ENCODE data around the gene CTNNB1. TPM values are rescaled to one million over a fixed set of nuclear protein-coding genes. Genes with fewer than 3 reads are reported as not detected.

Gene CTNNB1
- total RNA-seq, 2 donors from 2014 or later = 317 to 595 TPM

DNA sequence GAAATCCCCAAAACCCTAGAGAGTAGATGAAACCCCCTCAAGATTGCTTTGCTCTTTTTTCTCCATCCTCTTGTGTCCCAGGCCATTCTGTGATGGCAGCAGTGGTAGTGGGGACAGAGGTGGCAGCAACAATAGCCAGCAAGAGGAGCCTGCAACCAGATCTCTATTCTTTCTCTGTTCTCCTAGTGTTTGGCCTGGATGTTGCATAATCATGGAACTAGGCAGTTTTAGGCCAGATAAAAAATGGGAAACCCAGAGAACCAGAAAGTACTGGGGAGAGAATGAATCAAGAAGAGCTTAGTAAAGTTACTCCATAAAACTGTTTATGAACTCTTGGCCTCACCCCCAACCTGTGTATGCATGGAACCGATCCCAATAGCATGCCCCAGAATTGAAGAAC lies 52.3 kb downstream of the CTNNB1 start:
- TF ChIP-seq, protein P1, sequence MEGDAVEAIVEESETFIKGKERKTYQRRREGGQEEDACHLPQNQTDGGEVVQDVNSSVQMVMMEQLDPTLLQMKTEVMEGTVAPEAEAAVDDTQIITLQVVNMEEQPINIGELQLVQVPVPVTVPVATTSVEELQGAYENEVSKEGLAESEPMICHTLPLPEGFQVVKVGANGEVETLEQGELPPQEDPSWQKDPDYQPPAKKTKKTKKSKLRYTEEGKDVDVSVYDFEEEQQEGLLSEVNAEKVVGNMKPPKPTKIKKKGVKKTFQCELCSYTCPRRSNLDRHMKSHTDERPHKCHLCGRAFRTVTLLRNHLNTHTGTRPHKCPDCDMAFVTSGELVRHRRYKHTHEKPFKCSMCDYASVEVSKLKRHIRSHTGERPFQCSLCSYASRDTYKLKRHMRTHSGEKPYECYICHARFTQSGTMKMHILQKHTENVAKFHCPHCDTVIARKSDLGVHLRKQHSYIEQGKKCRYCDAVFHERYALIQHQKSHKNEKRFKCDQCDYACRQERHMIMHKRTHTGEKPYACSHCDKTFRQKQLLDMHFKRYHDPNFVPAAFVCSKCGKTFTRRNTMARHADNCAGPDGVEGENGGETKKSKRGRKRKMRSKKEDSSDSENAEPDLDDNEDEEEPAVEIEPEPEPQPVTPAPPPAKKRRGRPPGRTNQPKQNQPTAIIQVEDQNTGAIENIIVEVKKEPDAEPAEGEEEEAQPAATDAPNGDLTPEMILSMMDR (IDR thresholded peaks at IDR 0.05) = no peak
- DNase-seq (ENCODE audit: low spot score) = no peak
- Histone ChIP-seq H3K36me3 (no peaks in the 10 kb centered on the region), H3K9me3 (no peaks in the 10 kb centered on the region), H3K27ac (no peak overlapping the region), H3K4me3 (no peak overlapping the region), H3K4me1 (ENCODE audit: control insufficient read depth in 1 of 2, low read depth in 2 of 2) (peaks cover 0 to 17% of the 10 kb centered on the region in 2 donors), H3K27me3 (replicated peaks; ENCODE audit: insufficient read depth) (no peaks in the 10 kb centered on the region)
- no peak for ATAC-seq (ENCODE audit: insufficient number of reproducible peaks, low FRiP score, low read depth)

DNA sequence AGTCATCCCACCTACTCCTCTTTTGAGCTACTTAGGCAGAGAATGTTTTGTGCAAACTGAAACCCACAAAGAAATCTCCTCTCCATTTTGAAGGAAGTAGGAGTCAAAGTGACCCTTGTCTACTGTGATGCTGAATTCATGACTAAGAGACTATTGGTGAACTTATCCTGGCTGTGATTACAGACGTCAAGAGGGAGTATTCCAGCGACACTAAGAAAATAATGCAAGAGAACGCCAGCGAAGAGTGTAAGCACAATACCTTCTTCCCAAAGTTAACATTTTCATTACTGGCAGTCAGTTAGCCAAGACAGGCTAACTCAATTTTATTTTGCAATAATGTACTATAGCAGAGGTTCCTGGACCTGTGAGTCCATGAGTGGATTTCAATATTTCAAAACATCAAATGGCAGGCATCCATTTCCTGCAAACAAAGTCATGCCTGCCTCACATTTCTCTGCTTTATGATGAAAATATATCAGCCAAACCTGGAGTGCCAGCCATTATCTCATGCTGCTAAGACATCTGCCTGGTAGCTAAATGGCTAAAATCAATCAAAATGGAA lies 59.0 kb downstream of the CTNNB1 start:
- no peak overlapping the region for H3K4me3 ChIP-seq
- no peaks in the 10 kb centered on the region for H3K36me3 ChIP-seq
- no peak overlapping the region for H3K27ac ChIP-seq
- H3K27me3 ChIP-seq (replicated peaks; ENCODE audit: insufficient read depth) = no peaks in the 10 kb centered on the region
- ATAC-seq (ENCODE audit: insufficient number of reproducible peaks, low FRiP score, low read depth) (no peak), DNase-seq (ENCODE audit: low spot score) (no peak)
- no peaks in the 10 kb centered on the region for H3K4me1 ChIP-seq (ENCODE audit: control insufficient read depth in 1 of 2, low read depth in 2 of 2)
- no peaks in the 10 kb centered on the region for H3K9me3 ChIP-seq
- TF ChIP-seq, protein P1 (IDR thresholded peaks at IDR 0.05) = no peak

DNA sequence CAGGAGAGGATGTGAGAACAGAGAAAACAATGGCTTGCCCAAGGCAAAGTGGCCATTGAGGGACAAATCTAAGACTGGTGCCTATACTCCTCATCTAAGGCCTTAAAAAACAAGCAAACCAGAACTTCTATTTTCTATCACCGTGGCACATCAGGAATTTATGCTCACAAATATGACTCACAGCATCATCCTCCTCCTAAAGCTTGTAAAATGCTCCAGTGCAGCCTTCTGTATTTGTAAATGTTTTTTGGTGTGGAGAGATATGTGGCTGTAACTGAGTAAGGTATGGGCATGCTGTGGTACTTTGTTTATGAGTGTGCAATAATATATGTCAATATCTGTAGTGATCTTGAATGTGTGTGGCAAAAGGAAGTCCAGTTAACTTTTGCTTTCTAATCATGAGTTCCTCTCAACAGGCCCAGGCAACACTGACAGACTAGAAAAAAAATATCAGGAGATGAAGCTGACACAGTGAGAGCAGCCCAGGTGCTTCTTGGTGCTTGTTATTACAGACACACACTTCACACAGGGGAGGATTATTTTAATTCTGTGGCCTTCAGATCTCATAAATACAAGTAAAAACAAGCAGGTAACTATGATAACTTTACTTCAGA lies 60.3 kb downstream of the CTNNB1 start:
- Histone ChIP-seq H3K4me1 (ENCODE audit: control insufficient read depth in 1 of 2, low read depth in 2 of 2) (no peaks in the 10 kb centered on the region), H3K27ac (no peak overlapping the region), H3K27me3 (replicated peaks; ENCODE audit: insufficient read depth) (no peaks in the 10 kb centered on the region), H3K4me3 (no peak overlapping the region), H3K9me3 (no peaks in the 10 kb centered on the region), H3K36me3 (no peaks in the 10 kb centered on the region)
- DNase-seq (ENCODE audit: low spot score) (no peak), ATAC-seq (ENCODE audit: insufficient number of reproducible peaks, low FRiP score, low read depth) (no peak)
- TF ChIP-seq, protein P1 (IDR thresholded peaks at IDR 0.05) = no peak

DNA sequence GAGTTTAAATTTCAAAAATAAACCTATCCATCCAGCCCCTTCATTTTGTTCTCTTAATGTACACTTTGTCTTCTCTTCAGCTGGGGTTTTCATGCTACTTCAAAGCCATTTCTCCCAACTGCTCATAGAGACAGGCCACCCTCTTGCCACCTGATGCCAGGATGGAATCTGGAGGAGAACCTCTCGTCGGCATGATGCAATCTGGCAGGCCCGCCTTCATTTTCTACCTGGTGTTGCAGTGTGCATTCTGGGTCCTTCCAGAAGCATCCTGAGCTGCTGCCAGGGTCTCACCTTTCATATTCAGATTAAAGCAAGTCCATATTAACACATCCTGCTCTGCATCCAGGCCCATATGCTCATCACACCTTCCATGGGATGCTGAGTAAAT lies 60.8 kb downstream of the CTNNB1 start:
- H3K27ac ChIP-seq = no peak overlapping the region
- DNase-seq (ENCODE audit: low spot score) (no peak), ATAC-seq (ENCODE audit: insufficient number of reproducible peaks, low FRiP score, low read depth) (no peak)
- no peaks in the 10 kb centered on the region for H3K27me3 ChIP-seq (replicated peaks; ENCODE audit: insufficient read depth)
- no peaks in the 10 kb centered on the region for H3K9me3 ChIP-seq
- no peaks in the 10 kb centered on the region for H3K4me1 ChIP-seq (ENCODE audit: control insufficient read depth in 1 of 2, low read depth in 2 of 2)
- no peaks in the 10 kb centered on the region for H3K36me3 ChIP-seq
- H3K4me3 ChIP-seq = no peak overlapping the region
- TF ChIP-seq, protein P1 (IDR thresholded peaks at IDR 0.05) = no peak

DNA sequence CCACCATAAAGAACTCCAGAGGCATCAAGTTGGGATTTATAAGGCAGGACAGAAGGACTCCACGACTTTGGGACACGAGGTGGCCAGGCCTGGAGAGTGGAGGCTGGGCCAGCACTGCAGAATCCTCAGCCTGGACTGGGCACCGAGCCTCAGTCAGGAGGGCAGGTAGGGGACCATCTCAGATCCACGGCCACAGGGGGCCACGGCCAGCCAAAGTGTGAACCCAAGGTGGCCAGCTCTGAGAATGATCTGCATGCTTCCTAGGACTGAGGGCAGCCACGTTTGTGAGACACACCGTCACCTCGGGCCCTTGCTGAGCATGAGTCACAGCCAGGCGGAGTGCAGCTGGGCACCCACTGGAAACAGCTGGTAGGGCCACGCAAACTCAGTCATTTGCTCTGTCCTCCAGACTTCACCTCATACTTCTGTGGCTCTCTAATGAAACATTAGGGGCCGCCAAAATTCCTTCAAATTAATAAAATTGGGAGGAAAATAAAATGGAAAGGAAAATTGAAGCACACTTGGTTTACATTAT lies 65.8 kb downstream of the CTNNB1 start:
- TF ChIP-seq, protein P1 (IDR thresholded peaks at IDR 0.05) = no peak
- H3K36me3 ChIP-seq = no peaks in the 10 kb centered on the region
- no peak overlapping the region for H3K27ac ChIP-seq
- ATAC-seq (ENCODE audit: insufficient number of reproducible peaks, low FRiP score, low read depth) = no peak
- H3K4me3 ChIP-seq = no peak overlapping the region
- H3K27me3 ChIP-seq (replicated peaks; ENCODE audit: insufficient read depth) = no peaks in the 10 kb centered on the region
- H3K9me3 ChIP-seq = no peaks in the 10 kb centered on the region
- DNase-seq (ENCODE audit: low spot score) = no peak
- H3K4me1 ChIP-seq (ENCODE audit: control insufficient read depth in 1 of 2, low read depth in 2 of 2) = no peaks in the 10 kb centered on the region

All from thoracic aorta (tissue), 2 donors.